Measurements from ENCODE around the gene TTLL4.

TTLL4 gene, protein sequence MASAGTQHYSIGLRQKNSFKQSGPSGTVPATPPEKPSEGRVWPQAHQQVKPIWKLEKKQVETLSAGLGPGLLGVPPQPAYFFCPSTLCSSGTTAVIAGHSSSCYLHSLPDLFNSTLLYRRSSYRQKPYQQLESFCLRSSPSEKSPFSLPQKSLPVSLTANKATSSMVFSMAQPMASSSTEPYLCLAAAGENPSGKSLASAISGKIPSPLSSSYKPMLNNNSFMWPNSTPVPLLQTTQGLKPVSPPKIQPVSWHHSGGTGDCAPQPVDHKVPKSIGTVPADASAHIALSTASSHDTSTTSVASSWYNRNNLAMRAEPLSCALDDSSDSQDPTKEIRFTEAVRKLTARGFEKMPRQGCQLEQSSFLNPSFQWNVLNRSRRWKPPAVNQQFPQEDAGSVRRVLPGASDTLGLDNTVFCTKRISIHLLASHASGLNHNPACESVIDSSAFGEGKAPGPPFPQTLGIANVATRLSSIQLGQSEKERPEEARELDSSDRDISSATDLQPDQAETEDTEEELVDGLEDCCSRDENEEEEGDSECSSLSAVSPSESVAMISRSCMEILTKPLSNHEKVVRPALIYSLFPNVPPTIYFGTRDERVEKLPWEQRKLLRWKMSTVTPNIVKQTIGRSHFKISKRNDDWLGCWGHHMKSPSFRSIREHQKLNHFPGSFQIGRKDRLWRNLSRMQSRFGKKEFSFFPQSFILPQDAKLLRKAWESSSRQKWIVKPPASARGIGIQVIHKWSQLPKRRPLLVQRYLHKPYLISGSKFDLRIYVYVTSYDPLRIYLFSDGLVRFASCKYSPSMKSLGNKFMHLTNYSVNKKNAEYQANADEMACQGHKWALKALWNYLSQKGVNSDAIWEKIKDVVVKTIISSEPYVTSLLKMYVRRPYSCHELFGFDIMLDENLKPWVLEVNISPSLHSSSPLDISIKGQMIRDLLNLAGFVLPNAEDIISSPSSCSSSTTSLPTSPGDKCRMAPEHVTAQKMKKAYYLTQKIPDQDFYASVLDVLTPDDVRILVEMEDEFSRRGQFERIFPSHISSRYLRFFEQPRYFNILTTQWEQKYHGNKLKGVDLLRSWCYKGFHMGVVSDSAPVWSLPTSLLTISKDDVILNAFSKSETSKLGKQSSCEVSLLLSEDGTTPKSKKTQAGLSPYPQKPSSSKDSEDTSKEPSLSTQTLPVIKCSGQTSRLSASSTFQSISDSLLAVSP

DNA sequence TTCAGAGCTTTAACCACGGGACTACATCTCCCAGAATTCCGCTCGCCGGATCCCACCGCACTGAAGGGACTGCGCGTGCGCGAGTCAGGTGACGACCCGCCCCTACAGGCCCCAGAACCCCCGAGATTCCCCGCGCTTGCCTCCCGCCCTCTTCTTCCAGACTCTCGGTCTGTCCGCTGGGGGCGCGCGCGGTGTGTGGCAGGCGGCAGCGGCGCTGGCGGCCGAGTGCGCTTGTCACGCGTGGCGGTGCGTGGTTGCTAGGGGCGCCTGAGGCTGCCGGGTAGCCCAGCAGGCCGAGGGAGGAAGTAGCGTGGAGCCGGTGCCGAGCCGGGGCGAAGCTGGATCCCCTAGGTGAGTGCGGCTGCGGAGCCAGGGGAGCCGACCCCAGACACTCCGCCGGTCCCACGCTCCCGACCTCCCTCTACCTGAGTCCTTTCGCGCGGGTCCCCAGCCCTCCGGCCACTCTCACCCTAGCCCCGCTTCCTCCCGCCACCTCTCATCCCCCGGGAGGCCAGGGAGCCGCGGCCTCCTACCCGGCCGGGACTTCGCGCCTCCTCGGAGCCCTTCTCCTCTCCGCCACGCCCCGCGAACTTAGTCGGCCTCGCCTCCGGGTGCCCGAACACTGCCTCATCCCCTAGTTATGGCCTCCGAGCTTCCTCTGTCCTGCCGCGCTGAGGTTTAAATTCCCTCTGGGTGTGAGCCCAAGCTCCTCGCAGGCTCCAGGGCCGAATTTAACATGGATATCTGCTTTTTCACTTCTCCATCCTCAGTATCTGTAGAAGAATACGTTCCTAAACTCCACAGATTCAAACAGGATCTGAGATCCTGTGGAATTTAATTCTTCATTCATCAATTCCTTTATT, at the start of gene TTLL4:
Gene TTLL4, plus strand, starts transcription at position 149 of the 863 bp plus-strand sequence. CDS start 26,842 bp downstream, outside the sequence.
- Histone ChIP-seq H3K27ac (ENCODE audit: low read length) (peak within 1 kb of the TSS; percentile 64), H3K9ac (ENCODE audit: low read length in 2 of 2) (peak within 1 kb of the TSS; percentile 69 to 81), H3K9me3 (ENCODE audit: control insufficient read depth in 2 of 2, low read length in 2 of 2) (no peaks in the 10 kb centered on the region), H3K36me3 (ENCODE audit: control insufficient read depth in 2 of 2, insufficient read depth in 2 of 2, low read length in 2 of 2) (peaks cover 2% of the 10 kb centered on the region in 2 donors), H3K4me3 (ENCODE audit: low read length in 2 of 2) (peak within 1 kb of the TSS; percentile 79 to 87), H3K27me3 (ENCODE audit: control insufficient read depth in 1 of 2, insufficient read depth in 2 of 2, low read length in 2 of 2) (no peaks in the 10 kb centered on the region), H3K4me1 (ENCODE audit: control insufficient read depth, insufficient read depth, low read length) (peaks cover 3% of the 10 kb centered on the region)

DNA sequence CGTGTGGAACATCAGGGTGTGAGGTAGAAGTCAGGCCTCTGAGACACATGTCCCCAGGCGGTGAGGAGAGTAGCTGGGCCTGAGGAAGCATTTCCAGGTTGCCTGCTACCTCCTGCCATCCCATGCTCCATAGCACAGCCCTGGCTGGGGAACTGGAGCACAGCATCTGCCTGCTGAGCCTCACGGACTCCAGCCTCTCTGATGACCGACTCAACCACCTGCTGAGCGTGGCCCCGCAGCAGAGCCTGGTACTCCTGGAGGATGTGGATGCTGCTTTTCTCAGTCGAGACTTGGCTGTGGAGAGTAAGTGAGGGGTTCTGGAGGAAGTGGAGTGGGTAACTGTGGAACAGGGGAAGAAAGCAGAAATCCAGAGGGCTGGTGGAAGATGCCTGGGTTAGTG, 48.3 kb upstream of the TTLL4 start:
- H3K27ac ChIP-seq (ENCODE audit: low read length), result no peak overlapping the region
- no peak overlapping the region for H3K4me3 ChIP-seq (ENCODE audit: low read length in 2 of 2)
- H3K27me3 ChIP-seq (ENCODE audit: control insufficient read depth in 1 of 2, insufficient read depth in 2 of 2, low read length in 2 of 2), result no peaks in the 10 kb centered on the region
- no peak overlapping the region for H3K9ac ChIP-seq (ENCODE audit: low read length in 2 of 2)
- H3K4me1 ChIP-seq (ENCODE audit: control insufficient read depth, insufficient read depth, low read length), result peaks cover 21% of the 10 kb centered on the region
- H3K9me3 ChIP-seq (ENCODE audit: control insufficient read depth in 2 of 2, low read length in 2 of 2), result no peaks in the 10 kb centered on the region
- peaks cover 41 to 46% of the 10 kb centered on the region in 2 donors for H3K36me3 ChIP-seq (ENCODE audit: control insufficient read depth in 2 of 2, insufficient read depth in 2 of 2, low read length in 2 of 2)

DNA sequence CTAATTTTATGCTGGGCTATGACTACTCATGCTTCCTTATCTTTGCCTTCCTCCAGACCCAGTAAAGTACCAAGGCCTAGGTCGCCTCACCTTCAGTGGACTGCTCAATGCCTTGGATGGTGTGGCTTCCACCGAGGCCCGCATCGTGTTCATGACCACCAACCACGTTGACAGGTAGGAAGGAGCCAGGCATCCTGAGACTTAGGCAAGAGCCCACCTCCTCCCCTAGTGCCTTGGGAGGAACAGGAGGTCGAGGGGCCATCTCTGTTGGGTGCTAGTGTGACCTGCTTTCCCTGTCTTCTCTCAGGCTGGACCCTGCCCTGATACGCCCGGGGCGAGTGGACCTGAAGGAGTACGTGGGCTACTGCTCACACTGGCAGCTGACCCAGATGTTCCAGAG, 47.8 kb upstream of the TTLL4 start:
- H3K27me3 ChIP-seq (ENCODE audit: control insufficient read depth in 1 of 2, insufficient read depth in 2 of 2, low read length in 2 of 2), result no peaks in the 10 kb centered on the region
- peaks cover 21% of the 10 kb centered on the region for H3K4me1 ChIP-seq (ENCODE audit: control insufficient read depth, insufficient read depth, low read length)
- no peaks in the 10 kb centered on the region for H3K9me3 ChIP-seq (ENCODE audit: control insufficient read depth in 2 of 2, low read length in 2 of 2)
- H3K9ac ChIP-seq (ENCODE audit: low read length in 2 of 2), result no peak overlapping the region
- H3K27ac ChIP-seq (ENCODE audit: low read length), result no peak overlapping the region
- no peak overlapping the region for H3K4me3 ChIP-seq (ENCODE audit: low read length in 2 of 2)
- peaks cover 45 to 51% of the 10 kb centered on the region in 2 donors for H3K36me3 ChIP-seq (ENCODE audit: control insufficient read depth in 2 of 2, insufficient read depth in 2 of 2, low read length in 2 of 2)

DNA sequence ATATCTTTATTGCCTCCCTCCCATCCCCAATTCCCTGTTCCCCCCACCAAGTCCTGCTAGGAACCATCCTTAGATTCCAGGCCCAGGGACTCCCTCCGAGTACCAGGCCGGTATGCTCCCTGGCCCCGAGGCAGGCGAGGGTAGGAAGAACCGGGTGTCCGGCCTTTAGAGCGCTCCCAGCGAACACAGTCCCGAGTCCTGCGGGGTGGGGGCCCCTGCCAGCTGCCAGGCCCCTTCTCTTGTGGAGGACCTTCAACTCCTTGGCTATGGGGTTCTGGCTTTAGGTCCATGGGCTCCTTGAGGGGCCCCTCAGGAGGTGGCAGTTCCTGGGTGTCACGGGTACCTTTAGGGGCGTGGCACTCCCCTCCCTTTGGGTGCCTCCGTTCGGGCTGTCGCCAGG, 46.7 kb upstream of the TTLL4 start:
- Histone ChIP-seq H3K9ac (ENCODE audit: low read length in 2 of 2) (no peak overlapping the region), H3K36me3 (ENCODE audit: control insufficient read depth in 2 of 2, insufficient read depth in 2 of 2, low read length in 2 of 2) (peaks cover 46 to 59% of the 10 kb centered on the region in 2 donors), H3K4me3 (ENCODE audit: low read length in 2 of 2) (no peak overlapping the region), H3K27ac (ENCODE audit: low read length) (no peak overlapping the region), H3K27me3 (ENCODE audit: control insufficient read depth in 1 of 2, insufficient read depth in 2 of 2, low read length in 2 of 2) (no peaks in the 10 kb centered on the region), H3K9me3 (ENCODE audit: control insufficient read depth in 2 of 2, low read length in 2 of 2) (no peaks in the 10 kb centered on the region), H3K4me1 (ENCODE audit: control insufficient read depth, insufficient read depth, low read length) (peaks cover 14% of the 10 kb centered on the region)

DNA sequence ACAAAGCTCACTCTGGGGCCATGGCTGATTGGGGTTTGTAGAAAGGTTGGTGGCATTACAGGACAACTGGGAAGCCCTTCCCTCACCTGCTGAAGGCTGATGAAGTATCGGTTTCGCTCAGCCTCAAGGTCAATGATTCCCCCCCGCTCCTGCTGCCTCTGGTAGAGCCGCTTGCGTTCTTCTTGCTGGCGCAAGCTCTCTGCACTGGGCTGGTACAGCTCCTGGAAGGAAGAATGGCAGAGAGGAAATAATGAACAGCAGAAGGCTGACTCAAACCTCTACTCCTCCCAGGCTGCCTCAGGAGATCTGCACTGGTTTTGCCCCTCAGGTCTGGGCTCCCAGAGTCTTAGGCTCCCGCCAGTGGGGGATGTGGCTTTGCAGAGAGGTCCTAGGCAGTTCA, 46.0 kb upstream of the TTLL4 start:
- Histone ChIP-seq H3K27ac (ENCODE audit: low read length) (no peak overlapping the region), H3K9me3 (ENCODE audit: control insufficient read depth in 2 of 2, low read length in 2 of 2) (no peaks in the 10 kb centered on the region), H3K27me3 (ENCODE audit: control insufficient read depth in 1 of 2, insufficient read depth in 2 of 2, low read length in 2 of 2) (no peaks in the 10 kb centered on the region), H3K36me3 (ENCODE audit: control insufficient read depth in 2 of 2, insufficient read depth in 2 of 2, low read length in 2 of 2) (peaks cover 46 to 59% of the 10 kb centered on the region in 2 donors), H3K4me1 (ENCODE audit: control insufficient read depth, insufficient read depth, low read length) (peaks cover 11% of the 10 kb centered on the region), H3K4me3 (ENCODE audit: low read length in 2 of 2) (no peak overlapping the region), H3K9ac (ENCODE audit: low read length in 2 of 2) (no peak overlapping the region)

DNA sequence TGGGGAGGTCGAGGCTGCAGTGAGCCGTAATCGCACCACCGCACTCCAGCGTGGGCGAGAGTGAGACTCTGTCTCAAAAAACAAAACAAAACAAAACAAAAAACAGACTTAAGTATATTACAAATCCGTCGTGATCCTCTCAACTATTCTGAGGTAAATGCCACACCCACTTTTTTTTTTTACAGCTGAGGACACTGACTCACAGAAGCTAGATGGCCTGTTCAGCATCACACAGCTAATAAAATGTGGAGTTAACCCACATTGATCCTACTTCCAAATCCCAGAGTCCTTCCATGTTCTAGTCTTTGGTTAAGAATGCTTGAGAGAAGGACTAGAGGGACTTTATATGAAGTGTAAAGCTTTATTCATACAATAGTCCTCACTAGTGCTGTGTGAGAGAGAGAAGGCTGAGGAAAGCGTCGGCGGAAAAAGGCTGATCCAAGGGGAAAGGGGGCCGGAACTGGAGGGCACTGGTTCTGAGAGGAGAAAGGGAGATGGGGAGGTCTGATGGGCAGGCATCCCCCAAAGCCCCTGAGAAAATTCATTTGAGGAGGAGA, 39.5 kb upstream of the TTLL4 start:
- no peaks in the 10 kb centered on the region for H3K9me3 ChIP-seq (ENCODE audit: control insufficient read depth in 2 of 2, low read length in 2 of 2)
- H3K36me3 ChIP-seq (ENCODE audit: control insufficient read depth in 2 of 2, insufficient read depth in 2 of 2, low read length in 2 of 2), result peaks cover 5 to 24% of the 10 kb centered on the region in 2 donors
- no peaks in the 10 kb centered on the region for H3K27me3 ChIP-seq (ENCODE audit: control insufficient read depth in 1 of 2, insufficient read depth in 2 of 2, low read length in 2 of 2)
- peak overlapping the region; percentile 79 for H3K27ac ChIP-seq (ENCODE audit: low read length)
- H3K4me1 ChIP-seq (ENCODE audit: control insufficient read depth, insufficient read depth, low read length), result peaks cover 18% of the 10 kb centered on the region
- peak overlapping the region; percentile 93 to 96 for H3K4me3 ChIP-seq (ENCODE audit: low read length in 2 of 2)
- H3K9ac ChIP-seq (ENCODE audit: low read length in 2 of 2), result peak overlapping the region; percentile 87 to 89

DNA sequence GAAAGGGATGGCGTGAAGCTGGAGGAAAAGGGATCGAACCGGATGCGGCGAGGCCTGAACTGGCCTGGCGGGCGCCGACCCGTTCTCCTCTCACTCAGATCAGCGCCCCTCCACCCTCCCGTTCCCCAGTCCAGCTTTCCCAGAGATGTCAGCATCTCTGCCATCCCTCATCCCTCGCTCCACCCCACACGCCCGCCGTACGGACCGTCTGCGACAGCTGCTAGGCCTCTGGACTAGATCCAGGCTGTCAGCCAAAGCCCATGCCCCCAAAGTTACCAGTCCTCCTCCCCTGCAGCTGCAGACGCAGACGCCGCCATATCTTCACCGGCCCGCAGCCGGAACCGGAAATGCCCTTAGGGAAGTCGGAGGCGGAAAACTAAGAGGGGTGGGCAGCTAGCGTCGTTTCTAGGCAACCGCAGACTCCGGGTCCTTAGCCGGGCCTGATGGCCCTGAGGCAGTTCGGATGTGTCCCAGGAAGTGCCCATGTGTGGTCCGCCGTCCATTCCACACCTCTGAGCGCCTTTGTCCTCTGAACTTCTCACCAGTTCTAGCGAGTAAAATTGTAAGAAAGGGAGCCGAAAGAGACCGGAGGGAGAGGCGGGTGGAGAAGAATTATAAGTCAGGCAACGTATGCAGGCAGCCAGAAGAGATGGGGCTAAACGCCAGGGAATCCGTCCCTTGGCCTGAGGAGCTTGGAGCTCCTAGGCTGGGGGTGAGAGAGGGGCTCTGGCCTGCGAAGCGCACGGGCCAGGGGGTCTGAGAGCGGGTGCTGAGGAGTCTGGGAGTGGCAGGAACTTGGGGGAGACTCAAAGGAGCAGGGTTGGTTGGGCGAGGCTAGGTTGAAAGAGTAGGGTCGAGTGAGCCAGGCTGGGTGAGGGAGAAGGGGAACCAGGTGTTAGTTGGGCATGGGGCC, 38.7 kb upstream of the TTLL4 start, which contains the start of the genes RNF25 and STK36:
Gene RNF25, minus strand, starts transcription at position 349 of the 913 bp plus-strand sequence. Its CDS starts 32 bp downstream, at position 317.
Gene STK36, plus strand, starts transcription at position 433 of the 913 bp plus-strand sequence. CDS start 744 bp downstream, outside the sequence.
- H3K4me3 ChIP-seq (ENCODE audit: low read length in 2 of 2), result peak within 1 kb of the TSS; percentile 93 to 96
- peaks cover 18% of the 10 kb centered on the region for H3K4me1 ChIP-seq (ENCODE audit: control insufficient read depth, insufficient read depth, low read length)
- H3K9me3 ChIP-seq (ENCODE audit: control insufficient read depth in 2 of 2, low read length in 2 of 2), result no peaks in the 10 kb centered on the region
- H3K27me3 ChIP-seq (ENCODE audit: control insufficient read depth in 1 of 2, insufficient read depth in 2 of 2, low read length in 2 of 2), result no peaks in the 10 kb centered on the region
- peak within 1 kb of the TSS; percentile 87 to 89 for H3K9ac ChIP-seq (ENCODE audit: low read length in 2 of 2)
- H3K27ac ChIP-seq (ENCODE audit: low read length), result peak within 1 kb of the TSS; percentile 79
- H3K36me3 ChIP-seq (ENCODE audit: control insufficient read depth in 2 of 2, insufficient read depth in 2 of 2, low read length in 2 of 2), result peaks cover 5 to 20% of the 10 kb centered on the region in 2 donors

DNA sequence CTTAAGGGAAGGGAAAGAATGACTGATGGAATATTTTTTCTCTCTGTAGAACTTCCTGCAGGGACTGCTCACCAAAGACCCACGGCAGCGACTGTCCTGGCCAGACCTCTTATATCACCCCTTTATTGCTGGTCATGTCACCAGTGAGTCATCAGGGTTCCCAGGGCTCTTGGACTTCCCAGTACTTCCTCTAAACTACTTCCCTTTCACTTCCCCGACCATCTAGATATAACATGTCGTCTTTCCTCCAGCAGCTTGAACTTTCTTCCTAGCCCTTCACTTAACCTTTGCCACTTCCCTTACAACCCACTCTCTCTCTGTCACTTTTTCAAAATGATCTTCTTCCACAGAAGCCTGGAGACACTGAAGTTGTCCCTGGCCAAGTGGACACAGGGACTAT, 31.5 kb upstream of the TTLL4 start:
- H3K27ac ChIP-seq (ENCODE audit: low read length), result no peak overlapping the region
- H3K4me3 ChIP-seq (ENCODE audit: low read length in 2 of 2), result no peak overlapping the region
- no peaks in the 10 kb centered on the region for H3K9me3 ChIP-seq (ENCODE audit: control insufficient read depth in 2 of 2, low read length in 2 of 2)
- peaks cover 0 to 23% of the 10 kb centered on the region in 2 donors for H3K36me3 ChIP-seq (ENCODE audit: control insufficient read depth in 2 of 2, insufficient read depth in 2 of 2, low read length in 2 of 2)
- H3K4me1 ChIP-seq (ENCODE audit: control insufficient read depth, insufficient read depth, low read length), result no peaks in the 10 kb centered on the region
- no peak overlapping the region for H3K9ac ChIP-seq (ENCODE audit: low read length in 2 of 2)
- no peaks in the 10 kb centered on the region for H3K27me3 ChIP-seq (ENCODE audit: control insufficient read depth in 1 of 2, insufficient read depth in 2 of 2, low read length in 2 of 2)

DNA sequence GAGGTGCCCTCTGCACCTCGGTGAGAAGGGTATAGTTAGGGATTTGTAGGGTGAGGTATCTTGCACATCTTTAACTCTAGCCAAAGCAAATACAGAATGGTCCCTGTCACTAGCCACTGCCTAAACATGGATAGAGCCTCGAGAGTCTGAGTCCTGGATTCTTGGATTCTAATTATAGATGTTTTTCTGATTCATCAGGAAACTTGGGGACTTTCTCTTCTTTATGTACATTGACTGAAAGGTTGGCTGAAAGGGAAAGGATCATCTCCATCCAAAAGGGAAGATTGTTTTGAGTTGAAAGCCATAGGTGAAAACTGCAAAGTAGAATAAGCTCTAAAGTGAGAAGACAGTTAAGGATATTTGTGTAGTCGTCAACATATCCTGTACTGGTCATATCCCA, 30.6 kb upstream of the TTLL4 start:
- Histone ChIP-seq H3K4me1 (ENCODE audit: control insufficient read depth, insufficient read depth, low read length) (no peaks in the 10 kb centered on the region), H3K27me3 (ENCODE audit: control insufficient read depth in 1 of 2, insufficient read depth in 2 of 2, low read length in 2 of 2) (no peaks in the 10 kb centered on the region), H3K36me3 (ENCODE audit: control insufficient read depth in 2 of 2, insufficient read depth in 2 of 2, low read length in 2 of 2) (peaks cover 0 to 26% of the 10 kb centered on the region in 2 donors), H3K27ac (ENCODE audit: low read length) (no peak overlapping the region), H3K9ac (ENCODE audit: low read length in 2 of 2) (no peak overlapping the region), H3K4me3 (ENCODE audit: low read length in 2 of 2) (no peak overlapping the region), H3K9me3 (ENCODE audit: control insufficient read depth in 2 of 2, low read length in 2 of 2) (no peaks in the 10 kb centered on the region)

All from stomach smooth muscle (tissue), 2 donors.